ENCODE data around the gene GLRA2.
A peak's percentile ranks its signal among the peaks of the same experiment; 100 is the strongest.

GLRA2 gene

DNA sequence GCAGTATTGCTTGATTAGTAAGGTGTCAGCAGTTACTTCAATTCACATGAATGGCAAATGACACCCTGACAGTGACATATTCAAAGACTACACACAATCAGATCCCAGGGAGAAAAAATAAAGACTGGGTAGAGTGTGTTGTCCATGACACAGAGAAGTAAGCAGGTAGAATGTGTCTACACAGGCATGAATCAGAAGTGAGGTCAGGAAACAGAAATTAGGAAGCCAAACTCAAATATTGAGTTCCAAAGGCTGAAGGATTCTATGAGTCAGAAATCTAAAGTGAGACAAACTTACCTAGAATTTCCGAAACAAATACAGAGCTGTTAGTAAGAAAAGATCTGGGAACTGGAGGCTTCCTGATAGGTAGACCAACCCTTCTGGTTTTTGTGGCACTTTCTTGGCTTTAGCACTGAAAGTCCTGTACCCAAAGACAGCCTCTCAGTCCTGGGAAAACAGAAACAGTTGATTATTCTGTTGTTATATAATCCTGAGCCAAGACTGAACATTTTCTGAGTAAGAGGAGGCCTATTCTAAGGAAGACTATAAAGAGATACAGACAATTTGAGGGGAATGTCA, 24.3 kb upstream of the GLRA2 start:
- TF ChIP-seq CTCF (IDR thresholded peaks at IDR 0.05; ENCODE audit: extremely low read depth, insufficient read depth, missing control alignments), result no peak
- DNase-seq (ENCODE audit: low spot score), result no peak
- in situ Hi-C loops (cut with MboI; ENCODE audit: low pct_unique_long_range_greater_than_20kb, low sequenced_read_pairs, unreplicated experiment), result no loop called here

- in situ Hi-C loops (cut with MboI; ENCODE audit: low pct_unique_long_range_greater_than_20kb, low sequenced_read_pairs, unreplicated experiment), result no loop called here
Measured at GRCh38 chrX:14505648-14506047, 23.7 kb upstream of the GLRA2 start.

DNA sequence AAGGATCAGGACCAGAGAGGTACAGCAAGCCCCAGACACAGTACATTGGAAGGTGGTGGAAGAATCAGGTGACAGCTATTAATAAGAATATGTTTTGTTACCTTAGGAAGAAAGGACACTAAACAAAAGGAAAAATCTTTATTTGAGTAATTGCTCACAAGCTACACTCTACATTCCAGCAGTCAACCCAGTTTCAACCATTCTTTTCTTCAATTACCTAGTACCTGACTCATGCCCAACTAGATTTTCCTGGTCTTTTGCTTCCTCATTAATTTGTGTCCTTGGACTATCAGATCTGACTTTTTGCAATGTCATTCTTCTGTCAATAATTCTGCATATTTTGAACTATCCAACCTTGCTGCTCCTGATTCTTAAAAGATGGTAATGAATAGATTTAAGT, 22.5 kb upstream of the GLRA2 start:
- DNase-seq (ENCODE audit: low spot score), result no peak
- in situ Hi-C loops (cut with MboI; ENCODE audit: low pct_unique_long_range_greater_than_20kb, low sequenced_read_pairs, unreplicated experiment), result no loop called here
- TF ChIP-seq CTCF (IDR thresholded peaks at IDR 0.05; ENCODE audit: extremely low read depth, insufficient read depth, missing control alignments), result no peak

More at GRCh38 chrX:14505648-14506047, 23.7 kb upstream of the GLRA2 start:
- TF ChIP-seq CTCF (IDR thresholded peaks at IDR 0.05; ENCODE audit: extremely low read depth, insufficient read depth, missing control alignments), result no peak
- DNase-seq (ENCODE audit: low spot score), result no peak

- TF ChIP-seq CTCF (IDR thresholded peaks at IDR 0.05; ENCODE audit: extremely low read depth, insufficient read depth, missing control alignments), result no peak
- in situ Hi-C loops (cut with MboI; ENCODE audit: low pct_unique_long_range_greater_than_20kb, low sequenced_read_pairs, unreplicated experiment), result no loop called here
- DNase-seq (ENCODE audit: low spot score), result no peak
Measured at GRCh38 chrX:14508025-14508690, 21.2 kb upstream of the GLRA2 start.

DNA sequence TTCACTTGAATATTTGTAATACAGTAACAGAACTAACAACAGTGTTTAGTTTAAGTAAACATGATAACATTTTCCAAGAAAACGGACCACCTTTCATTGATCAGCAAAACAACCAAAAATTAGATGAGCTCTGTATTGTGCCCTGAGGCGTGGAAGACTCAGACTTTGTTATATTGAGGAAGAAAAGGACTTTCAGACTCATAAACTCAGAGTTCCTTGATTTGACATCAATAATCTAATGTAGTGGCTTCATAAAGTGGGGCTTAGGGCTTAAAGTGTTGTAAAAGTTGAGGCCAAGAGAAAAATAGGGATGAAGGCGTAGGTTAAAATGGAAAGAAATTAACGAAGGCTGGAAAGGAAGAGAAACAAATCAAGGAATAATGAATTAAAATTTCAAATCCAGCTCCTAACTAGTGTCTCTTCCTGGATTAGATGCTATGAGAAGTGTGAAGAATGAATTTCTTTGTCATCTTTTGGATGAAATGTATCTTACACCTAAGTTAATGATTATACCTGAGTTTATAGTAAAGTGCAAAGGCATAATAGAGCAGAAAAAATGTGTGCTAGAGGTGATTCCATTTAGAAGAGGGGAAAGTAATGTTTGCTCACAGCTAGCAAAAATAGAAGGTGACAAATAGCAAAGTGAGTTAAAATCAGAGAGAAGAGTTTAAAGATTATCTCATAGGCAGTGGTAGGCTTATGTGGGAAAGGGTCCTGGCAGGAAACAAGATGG, 19.8 kb upstream of the GLRA2 start:
- no peak for DNase-seq (ENCODE audit: low spot score)
- no peak for TF ChIP-seq CTCF (IDR thresholded peaks at IDR 0.05; ENCODE audit: extremely low read depth, insufficient read depth, missing control alignments)
- in situ Hi-C loops (cut with MboI; ENCODE audit: low pct_unique_long_range_greater_than_20kb, low sequenced_read_pairs, unreplicated experiment), result no loop called here

GRCh38 chrX:14528629-14529289, 577 bp upstream of the GLRA2 start:
- in situ Hi-C loops (cut with MboI; ENCODE audit: low pct_unique_long_range_greater_than_20kb, low sequenced_read_pairs, unreplicated experiment), result loop anchor here (25.0 kb wide), 1 partner anchor 441 kb away; no protein-coding TSS in a partner anchor
- TF ChIP-seq CTCF (IDR thresholded peaks at IDR 0.05; ENCODE audit: extremely low read depth, insufficient read depth, missing control alignments), result peak; percentile 62
- peak; percentile 21 for DNase-seq (ENCODE audit: low spot score)
